Keratinocyte (primary cell): ENCODE results near the gene CRYM. TPM values are rescaled to one million over a fixed set of nuclear protein-coding genes. Genes with fewer than 3 reads are reported as not detected.

Source experiments
- DNase-seq: peaks from one replicate; pipeline ENCODE4 v3.0.0-alpha.2; 2011; ENCODE audit warnings: low read depth, missing footprints, low spot score
- FAIRE-seq: peaks from 2 replicates; lab custom pipeline; 2011; peaks lifted over from hg19 to GRCh38; lab: Jason Lieb, UNC
- H2AFZ ChIP-seq: 2 replicates; pipeline ENCODE4 v1.6.0; 2012; ENCODE audit warnings: low read length, control low read depth, inconsistent platforms; ENCODE audit not compliant: control insufficient read depth
- H3K27ac ChIP-seq: 2 replicates; pipeline ENCODE4 v1.5.1; 2011; ENCODE audit warnings: low read length; ENCODE audit not compliant: control insufficient read depth, insufficient read depth
- H3K27me3 ChIP-seq: 3 replicates; pipeline ENCODE4 v1.6.0; 2011; ENCODE audit warnings: low read length; ENCODE audit not compliant: control insufficient read depth, insufficient read depth; ENCODE audit errors: extremely low read depth
- H3K36me3 ChIP-seq, 2 experiments: 2 replicates in 1 of 2; 3 replicates in 1 of 2; pipeline ENCODE4 v1.5.1; 2011; ENCODE audit warnings: low read length in 2 of 2, mild to moderate bottlenecking in 1 of 2; ENCODE audit not compliant: control insufficient read depth in 2 of 2, insufficient read depth in 2 of 2; ENCODE audit errors: extremely low read depth in 1 of 2
- H3K4me1 ChIP-seq: 3 replicates; pipeline ENCODE4 v1.5.1; 2011; ENCODE audit warnings: low read length; ENCODE audit not compliant: control insufficient read depth, insufficient read depth; ENCODE audit errors: extremely low read depth
- H3K4me2 ChIP-seq: 3 replicates; pipeline ENCODE4 v1.6.0; 2011; ENCODE audit warnings: low read depth, low read length; ENCODE audit not compliant: control insufficient read depth, insufficient read depth; ENCODE audit errors: extremely low read depth
- H3K4me3 ChIP-seq, 3 experiments: fragments of 200-600 bp in 1 of 3; sonication (generic) in 1 of 3; 2 replicates in 2 of 3; 3 replicates in 1 of 3; pipeline ENCODE4 v1.5.1; 2011 to 2016; ENCODE audit warnings: low read length in 3 of 3, mild to moderate bottlenecking in 3 of 3, control low read depth in 2 of 3, inconsistent platforms in 1 of 3, low read depth in 1 of 3, mixed read lengths in 1 of 3, mixed run types in 1 of 3, moderate library complexity in 1 of 3; ENCODE audit not compliant: control insufficient read depth in 2 of 3, insufficient read depth in 2 of 3; ENCODE audit errors: extremely low read depth in 1 of 3
- H3K79me2 ChIP-seq: 2 replicates; pipeline ENCODE4 v1.6.0; 2012; ENCODE audit warnings: low read length; ENCODE audit not compliant: control insufficient read depth, insufficient read depth
- H3K9ac ChIP-seq: 3 replicates; pipeline ENCODE4 v1.6.0; 2011; ENCODE audit warnings: low read length; ENCODE audit not compliant: control insufficient read depth, insufficient read depth; ENCODE audit errors: extremely low read depth
- H3K9me1 ChIP-seq: 3 replicates; pipeline ENCODE4 v1.6.0; 2011; ENCODE audit warnings: low read length; ENCODE audit not compliant: control insufficient read depth, insufficient read depth; ENCODE audit errors: extremely low read depth
- H3K9me3 ChIP-seq: 2 replicates; pipeline ENCODE4 v1.5.1; 2012; ENCODE audit warnings: low read depth, low read length; ENCODE audit not compliant: control insufficient read depth
- H4K20me1 ChIP-seq: 3 replicates; pipeline ENCODE4 v1.6.0; 2011; ENCODE audit warnings: low read length; ENCODE audit not compliant: control insufficient read depth, insufficient read depth; ENCODE audit errors: extremely low read depth
- CTCF ChIP-seq, 3 experiments: IDR thresholded peaks in 1 of 3; conservative IDR thresholded peaks in 1 of 3; optimal IDR thresholded peaks in 1 of 3; 2 replicates in 2 of 3; 3 replicates in 1 of 3; pipeline versions ENCODE3 to v1.5.1; 2011; ENCODE audit warnings: low read length in 3 of 3, mild to moderate bottlenecking in 3 of 3, moderate library complexity in 2 of 3, control low read depth in 1 of 3, inconsistent platforms in 1 of 3; ENCODE audit not compliant: insufficient read depth in 2 of 3; ENCODE audit errors: extremely low read depth in 1 of 3
- EZH2 ChIP-seq: IDR thresholded peaks from one replicate; pipeline ENCODE4 v1.6.1; 2012; ENCODE audit warnings: inconsistent platforms, mild to moderate bottlenecking, low read length, moderate library complexity
- dilution Hi-C: fragments of 300-500 bp; cut with MboI; formaldehyde crosslinking; loops from one replicate; pipeline ENCODE4 v1.7.0; 2020; ENCODE audit warnings: low sequenced_read_pairs; ENCODE audit not compliant: extremely low pct_ligation_motif_present
- polyA plus RNA-seq, 5 experiments: library from polyadenylated mRNA; depleted of rRNA in 3 of 5; stranded (reverse) in 3 of 5; stranded (forward) in 1 of 5; unstranded in 1 of 5; fragments of >200 nt; gene quantifications; 1 replicate in 1 of 5; 2 replicates in 3 of 5; 3 replicates in 1 of 5; pipeline versions ENCODE4 v1.2.1 to v1.2.3, GENCODE V29; 2011 to 2012; ENCODE audit warnings: missing spikeins in 2 of 5, low read depth in 1 of 5, low replicate concordance in 1 of 5

CRYM gene
- polyA plus RNA-seq, 1 donor (not counting 4 experiments of a cell fraction or from before 2014, with no cell fraction given) = 0.18 TPM

- TF ChIP-seq CTCF (optimal IDR thresholded peaks at IDR 0.05 in 1 of 3, IDR thresholded peaks at IDR 0.05 in 1 of 3, conservative IDR thresholded peaks at IDR 0.05 in 1 of 3; ENCODE audit: extremely low read depth in 1 of 3, insufficient read depth in 2 of 3, low read length in 3 of 3) (no peak), EZH2 (no peak)
- H3K9me1 ChIP-seq = no peaks in the 10 kb centered on the region
- H3K9me3 ChIP-seq = no peaks in the 10 kb centered on the region
- no peak overlapping the region for H3K4me2 ChIP-seq
- no peaks in the 10 kb centered on the region for H3K27me3 ChIP-seq
- dilution Hi-C loops = no loop called here
- DNase-seq = no peak
- H3K4me3 ChIP-seq = no peak overlapping the region
- no peaks in the 10 kb centered on the region for H3K36me3 ChIP-seq
- no peaks in the 10 kb centered on the region for H3K4me1 ChIP-seq
- H3K27ac ChIP-seq = no peak overlapping the region
- H3K79me2 ChIP-seq = no peaks in the 10 kb centered on the region
- no peak overlapping the region for H3K9ac ChIP-seq
- H2AFZ ChIP-seq = no peak overlapping the region
- no peaks in the 10 kb centered on the region for H4K20me1 ChIP-seq
- FAIRE-seq = no peak
Observed at GRCh38 chr16:21218153-21218552, 59.9 kb downstream of the CRYM start.

- no peaks in the 10 kb centered on the region for H3K27me3 ChIP-seq
- no peak overlapping the region for H2AFZ ChIP-seq
- no peaks in the 10 kb centered on the region for H4K20me1 ChIP-seq
- H3K9me3 ChIP-seq = no peaks in the 10 kb centered on the region
- H3K4me1 ChIP-seq = no peaks in the 10 kb centered on the region
- no peak overlapping the region for H3K9ac ChIP-seq
- DNase-seq (no peak), FAIRE-seq (no peak)
- TF ChIP-seq EZH2 = no peak
- no peak for TF ChIP-seq CTCF (optimal IDR thresholded peaks at IDR 0.05 in 1 of 3, IDR thresholded peaks at IDR 0.05 in 1 of 3, conservative IDR thresholded peaks at IDR 0.05 in 1 of 3; ENCODE audit: extremely low read depth in 1 of 3, insufficient read depth in 2 of 3, low read length in 3 of 3)
- H3K79me2 ChIP-seq = no peaks in the 10 kb centered on the region
- H3K4me2 ChIP-seq = no peak overlapping the region
- H3K36me3 ChIP-seq = no peaks in the 10 kb centered on the region
- no peak overlapping the region for H3K4me3 ChIP-seq
- dilution Hi-C loops = no loop called here
- H3K27ac ChIP-seq = no peak overlapping the region
- H3K9me1 ChIP-seq = no peaks in the 10 kb centered on the region
Observed at GRCh38 chr16:21217121-21217520, 61.0 kb downstream of the CRYM start.
